ENCODE measurements around the gene BRD7.

DNA sequence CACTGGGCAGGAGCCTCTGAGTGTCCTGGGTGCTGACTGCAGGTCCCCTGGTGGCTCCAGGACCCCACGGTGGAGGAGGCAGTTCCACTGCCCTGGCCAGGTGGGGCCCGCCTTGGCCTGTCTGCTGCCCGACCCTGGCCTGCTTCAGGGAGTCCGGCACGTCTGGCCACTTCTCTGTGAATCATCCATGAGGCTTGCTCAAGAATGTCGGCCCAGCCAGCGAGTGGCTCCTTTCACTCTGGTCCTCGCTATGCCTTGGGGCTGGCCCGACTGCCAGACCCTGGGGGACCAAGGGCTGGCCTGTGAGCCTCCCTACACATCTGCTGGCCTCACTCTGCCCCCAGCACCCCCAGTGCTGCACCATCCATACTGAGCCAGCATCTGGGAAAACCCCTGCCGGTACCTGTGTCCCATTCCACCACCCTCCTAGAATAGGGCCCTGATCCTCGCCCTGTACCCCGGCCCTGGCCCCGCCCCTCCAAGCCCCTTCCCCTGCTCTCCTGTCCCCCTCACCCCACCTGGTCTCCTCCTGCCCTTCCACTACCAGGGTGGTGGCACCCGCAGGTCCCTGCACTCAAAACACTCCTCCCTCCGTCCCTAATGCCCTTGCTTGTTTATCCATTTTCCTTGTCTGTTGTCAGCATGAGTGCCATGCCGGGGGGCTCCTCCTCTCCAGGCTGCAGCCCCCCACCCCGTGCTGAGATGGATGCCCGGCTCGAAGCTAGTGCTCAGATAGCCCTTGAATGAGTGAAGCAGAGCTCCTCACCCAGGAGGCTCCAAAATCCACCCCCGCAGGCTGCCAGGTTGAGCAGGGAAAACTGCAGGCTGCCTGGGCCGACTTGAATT lies 66.9 kb downstream of the BRD7 start:
- TF ChIP-seq EZH2 (optimal IDR thresholded peaks at IDR 0.05; ENCODE audit: low read depth, low read length) = no peak
- TF ChIP-seq, protein P1, sequence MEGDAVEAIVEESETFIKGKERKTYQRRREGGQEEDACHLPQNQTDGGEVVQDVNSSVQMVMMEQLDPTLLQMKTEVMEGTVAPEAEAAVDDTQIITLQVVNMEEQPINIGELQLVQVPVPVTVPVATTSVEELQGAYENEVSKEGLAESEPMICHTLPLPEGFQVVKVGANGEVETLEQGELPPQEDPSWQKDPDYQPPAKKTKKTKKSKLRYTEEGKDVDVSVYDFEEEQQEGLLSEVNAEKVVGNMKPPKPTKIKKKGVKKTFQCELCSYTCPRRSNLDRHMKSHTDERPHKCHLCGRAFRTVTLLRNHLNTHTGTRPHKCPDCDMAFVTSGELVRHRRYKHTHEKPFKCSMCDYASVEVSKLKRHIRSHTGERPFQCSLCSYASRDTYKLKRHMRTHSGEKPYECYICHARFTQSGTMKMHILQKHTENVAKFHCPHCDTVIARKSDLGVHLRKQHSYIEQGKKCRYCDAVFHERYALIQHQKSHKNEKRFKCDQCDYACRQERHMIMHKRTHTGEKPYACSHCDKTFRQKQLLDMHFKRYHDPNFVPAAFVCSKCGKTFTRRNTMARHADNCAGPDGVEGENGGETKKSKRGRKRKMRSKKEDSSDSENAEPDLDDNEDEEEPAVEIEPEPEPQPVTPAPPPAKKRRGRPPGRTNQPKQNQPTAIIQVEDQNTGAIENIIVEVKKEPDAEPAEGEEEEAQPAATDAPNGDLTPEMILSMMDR (IDR thresholded peaks at IDR 0.05; ENCODE audit: low read length) = no peak

All from MM.1S (cell line).